SK-N-SH treated with all-trans-retinoic acid at 6 μM for 48 hours (cell line): ENCODE results near the gene POLR3F.

ENCODE experiments used
- CREB5 ChIP-seq: fragments of 250-450 bp; sonication (Bioruptor Pico); IDR thresholded peaks from 2 replicates; pipeline ENCODE4 v1.5.1; 2020; ENCODE audit warnings: low read depth, mild to moderate bottlenecking, moderate library complexity
- CSDC2 ChIP-seq: fragments of 250-450 bp; sonication (Bioruptor Pico); IDR thresholded peaks from 2 replicates; pipeline ENCODE4 v1.5.0; 2020; ENCODE audit warnings: mild to moderate bottlenecking, moderate library complexity
- PATZ1 ChIP-seq: fragments of 250-450 bp; sonication (Bioruptor Pico); IDR thresholded peaks from 2 replicates; pipeline ENCODE4 v1.8.0; 2020; ENCODE audit warnings: mild to moderate bottlenecking, moderate library complexity, borderline replicate concordance
- RARB ChIP-seq: fragments of 250-450 bp; sonication (Bioruptor Pico); IDR thresholded peaks from 2 replicates; pipeline ENCODE4 v1.8.0; 2021; ENCODE audit warnings: mild to moderate bottlenecking, moderate library complexity
- ZFP3 ChIP-seq: fragments of 250-450 bp; sonication (Bioruptor Pico); IDR thresholded peaks from 2 replicates; pipeline ENCODE4 v1.5.0; 2020; ENCODE audit warnings: mild to moderate bottlenecking, moderate library complexity

- TF ChIP-seq ZFP3 (no peak), CSDC2 (CRISPR knock-in tag) (no peak), RARB (CRISPR knock-in tag) (no peak), PATZ1 (no peak), CREB5 (CRISPR knock-in tag) (no peak)
Observed at GRCh38 chr20:18481596-18481995, 14.4 kb downstream of the POLR3F start.
